Measurements from ENCODE around the gene COMMD8.

The COMMD8 gene

GRCh38 chr4:47471064-47471463, 7.6 kb upstream of the COMMD8 start:
- DNase-seq = no peak

GRCh38 chr4:47469951-47470350, 6.4 kb upstream of the COMMD8 start:
- no peak for DNase-seq

GRCh38 chr4:47468706-47469365, 5.3 kb upstream of the COMMD8 start:
- no peak for DNase-seq

GRCh38 chr4:47466056-47466785, 2.7 kb upstream of the COMMD8 start:
- no peak for DNase-seq

GRCh38 chr4:47465004-47465403, 1.5 kb upstream of the COMMD8 start:
- no peak for DNase-seq

- no peak for DNase-seq
These were observed 685 bp downstream of the COMMD8 start for GRCh38 chr4:47462799-47463234.

GRCh38 chr4:47451657-47452056, 11.8 kb downstream of the COMMD8 start:
- no peak for DNase-seq

- no peak for DNase-seq
These were observed 19.5 kb downstream of the COMMD8 start for GRCh38 chr4:47444031-47444430.

GRCh38 chr4:47442980-47443379, 20.5 kb downstream of the COMMD8 start:
- no peak for DNase-seq

GRCh38 chr4:47434931-47435330, 28.6 kb downstream of the COMMD8 start:
- no peak for DNase-seq

GRCh38 chr4:47432749-47433148, 30.8 kb downstream of the COMMD8 start:
- DNase-seq = no peak

- no peak for DNase-seq
These were observed 35.6 kb downstream of the COMMD8 start for GRCh38 chr4:47427935-47428334.

- no peak for DNase-seq
These were observed 37.9 kb downstream of the COMMD8 start for GRCh38 chr4:47425628-47426027.

- DNase-seq = no peak
These were observed 44.2 kb downstream of the COMMD8 start for GRCh38 chr4:47419296-47419695.

- DNase-seq = no peak
These were observed 45.4 kb downstream of the COMMD8 start for GRCh38 chr4:47418147-47418546.

GRCh38 chr4:47415719-47416118, 47.8 kb downstream of the COMMD8 start:
- DNase-seq = no peak

GRCh38 chr4:47413521-47413920, 50.0 kb downstream of the COMMD8 start:
- DNase-seq = no peak

GRCh38 chr4:47410271-47410670, 53.2 kb downstream of the COMMD8 start:
- DNase-seq = no peak

GRCh38 chr4:47406408-47406807, 57.1 kb downstream of the COMMD8 start:
- DNase-seq = no peak

Data from activated gamma-delta T cell (primary cell).